Rectal smooth muscle tissue (tissue), 1 donor: ENCODE results near the gene RDH5.

Experiments used
- H3K27ac ChIP-seq: one replicate; pipeline ENCODE4 v1.7.0; 2013; ENCODE audit warnings: low read depth, low read length, inconsistent platforms
- H3K27me3 ChIP-seq: one replicate; pipeline ENCODE4 v1.7.0; 2013; ENCODE audit warnings: low read length; ENCODE audit not compliant: control insufficient read depth, insufficient read depth
- H3K36me3 ChIP-seq: one replicate; pipeline ENCODE4 v1.7.0; 2013; ENCODE audit warnings: low read length; ENCODE audit not compliant: control insufficient read depth, insufficient read depth
- H3K4me1 ChIP-seq: one replicate; pipeline ENCODE4 v1.7.0; 2013; ENCODE audit warnings: low read length; ENCODE audit not compliant: control insufficient read depth, insufficient read depth
- H3K4me3 ChIP-seq: one replicate; pipeline ENCODE4 v1.7.0; 2013; ENCODE audit warnings: low read length
- H3K9ac ChIP-seq: one replicate; pipeline ENCODE4 v1.7.0; 2013; ENCODE audit warnings: low read length

RDH5 gene

GRCh38 chr12:55687746-55688145 is 32.4 kb upstream of the RDH5 start:
- Histone ChIP-seq H3K4me1 (no peaks in the 10 kb centered on the region), H3K36me3 (peaks cover 8% of the 10 kb centered on the region)

GRCh38 chr12:55688716-55689655 is 31.2 kb upstream of the RDH5 start:
- peaks cover 11% of the 10 kb centered on the region for H3K36me3 ChIP-seq
- no peak overlapping the region for H3K9ac ChIP-seq
- H3K4me3 ChIP-seq, result no peak overlapping the region
- H3K27ac ChIP-seq, result no peak overlapping the region
- H3K4me1 ChIP-seq, result no peaks in the 10 kb centered on the region
- no peaks in the 10 kb centered on the region for H3K27me3 ChIP-seq

More at GRCh38 chr12:55687746-55688145, 32.4 kb upstream of the RDH5 start:
- Histone ChIP-seq H3K4me3 (no peak overlapping the region), H3K27me3 (no peaks in the 10 kb centered on the region), H3K27ac (no peak overlapping the region), H3K9ac (no peak overlapping the region)

DNA sequence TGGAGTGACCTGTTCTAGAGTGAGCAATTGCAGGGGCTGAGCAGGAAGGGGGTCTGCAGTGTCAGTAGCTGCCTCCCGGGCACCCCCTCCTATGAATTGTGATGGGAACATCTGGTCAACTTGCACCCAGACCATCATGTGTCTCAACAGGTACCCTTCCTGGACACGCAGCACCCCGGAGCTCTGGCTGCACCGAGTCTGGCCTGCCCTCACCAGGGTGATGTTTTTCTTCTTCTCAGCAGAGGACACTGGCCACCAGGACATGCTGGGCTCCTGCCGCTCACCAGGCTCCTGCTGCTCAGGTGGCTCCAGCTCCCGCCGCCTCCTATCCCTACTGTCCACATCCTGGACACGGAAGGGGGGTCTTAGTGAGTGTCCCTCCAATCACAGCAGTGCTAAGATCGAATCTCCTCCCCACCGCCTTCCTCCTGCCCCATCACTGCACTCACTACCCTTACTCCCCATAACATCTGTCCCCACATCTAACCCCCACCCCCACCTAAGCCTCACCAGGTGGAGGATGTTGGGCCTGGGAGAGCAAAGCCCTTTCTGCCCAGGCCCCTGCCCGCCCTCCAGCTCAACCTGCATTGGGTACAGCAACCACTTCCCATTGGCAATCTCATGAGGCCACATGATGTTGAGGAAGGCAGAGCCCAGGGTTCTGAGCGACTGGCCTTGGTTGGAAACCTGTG is 27.4 kb upstream of the RDH5 start:
- H3K9ac ChIP-seq, result no peak overlapping the region
- no peaks in the 10 kb centered on the region for H3K27me3 ChIP-seq
- H3K4me1 ChIP-seq, result no peaks in the 10 kb centered on the region
- peaks cover 15% of the 10 kb centered on the region for H3K36me3 ChIP-seq
- no peak overlapping the region for H3K4me3 ChIP-seq
- H3K27ac ChIP-seq, result no peak overlapping the region

GRCh38 chr12:55693323-55694187 is 26.6 kb upstream of the RDH5 start:
- Histone ChIP-seq H3K4me3 (no peak overlapping the region), H3K4me1 (no peaks in the 10 kb centered on the region), H3K27me3 (no peaks in the 10 kb centered on the region), H3K9ac (no peak overlapping the region), H3K36me3 (peaks cover 12% of the 10 kb centered on the region), H3K27ac (no peak overlapping the region)

DNA sequence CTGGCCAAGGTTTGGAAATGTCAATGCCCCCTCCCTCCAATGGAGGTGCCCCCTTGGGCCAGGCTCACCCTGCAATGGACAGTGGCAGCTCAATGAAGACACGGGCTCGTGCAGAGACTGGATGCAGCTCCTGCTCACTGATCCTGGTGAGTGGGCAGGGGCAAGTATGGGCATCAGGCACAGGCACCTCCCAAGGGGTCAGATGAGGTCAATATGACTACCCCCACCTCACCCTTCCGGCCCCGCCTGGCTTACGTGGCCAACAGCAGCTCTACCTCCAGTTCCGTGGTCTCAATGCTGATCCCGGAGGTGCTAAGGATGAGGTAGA is 26.0 kb upstream of the RDH5 start:
- Histone ChIP-seq H3K27ac (no peak overlapping the region), H3K4me1 (no peaks in the 10 kb centered on the region), H3K36me3 (peaks cover 12% of the 10 kb centered on the region), H3K9ac (no peak overlapping the region), H3K4me3 (no peak overlapping the region), H3K27me3 (no peaks in the 10 kb centered on the region)

DNA sequence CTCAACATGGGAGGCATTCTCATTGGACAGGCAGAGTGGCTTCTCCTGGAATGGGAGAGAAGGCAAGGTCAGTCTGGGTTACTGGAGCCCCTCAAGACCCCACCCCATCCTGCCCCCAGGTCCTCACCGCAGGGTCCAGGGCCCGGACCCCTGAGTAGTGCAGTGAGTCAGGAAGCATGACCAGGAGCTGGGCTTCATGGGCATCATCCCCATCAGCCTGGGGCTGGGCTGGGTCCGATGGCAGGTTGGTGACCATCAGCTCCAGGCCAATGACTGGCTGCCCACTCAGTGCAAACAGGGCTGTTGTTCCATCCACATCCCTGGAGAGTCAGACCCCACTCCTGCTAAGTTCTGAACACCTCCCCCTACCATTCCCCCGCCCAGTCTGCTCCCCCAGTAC is 25.5 kb upstream of the RDH5 start:
- Histone ChIP-seq H3K36me3 (peaks cover 12% of the 10 kb centered on the region), H3K27ac (no peak overlapping the region), H3K4me1 (no peaks in the 10 kb centered on the region), H3K4me3 (no peak overlapping the region), H3K27me3 (no peaks in the 10 kb centered on the region), H3K9ac (no peak overlapping the region)

DNA sequence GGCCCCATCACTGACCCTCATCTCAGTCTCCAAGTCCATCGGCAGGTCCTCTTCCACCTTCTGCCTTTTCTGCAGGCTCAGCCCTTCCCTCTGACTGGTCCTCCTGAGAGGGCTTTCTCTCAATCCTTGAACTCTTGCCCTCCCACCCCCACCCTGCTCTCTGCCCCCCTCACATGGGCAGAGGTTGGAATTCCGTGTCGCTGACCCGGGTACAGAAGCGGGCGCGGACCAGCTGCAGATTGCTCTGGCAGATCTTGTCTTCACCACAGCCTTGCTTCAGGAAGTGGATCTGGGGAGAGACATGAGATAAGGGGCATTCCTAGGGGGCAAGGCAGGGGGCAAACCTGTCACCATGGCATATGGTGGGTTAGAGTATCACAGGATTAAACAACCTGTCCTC is 24.8 kb upstream of the RDH5 start:
- H3K9ac ChIP-seq, result no peak overlapping the region
- no peak overlapping the region for H3K4me3 ChIP-seq
- H3K27me3 ChIP-seq, result no peaks in the 10 kb centered on the region
- no peaks in the 10 kb centered on the region for H3K4me1 ChIP-seq
- H3K36me3 ChIP-seq, result peaks cover 12% of the 10 kb centered on the region
- H3K27ac ChIP-seq, result no peak overlapping the region

GRCh38 chr12:55696141-55696540 is 24.1 kb upstream of the RDH5 start:
- Histone ChIP-seq H3K4me1 (peaks cover 4% of the 10 kb centered on the region), H3K36me3 (peaks cover 12% of the 10 kb centered on the region), H3K27me3 (no peaks in the 10 kb centered on the region), H3K9ac (no peak overlapping the region), H3K4me3 (no peak overlapping the region), H3K27ac (no peak overlapping the region)

DNA sequence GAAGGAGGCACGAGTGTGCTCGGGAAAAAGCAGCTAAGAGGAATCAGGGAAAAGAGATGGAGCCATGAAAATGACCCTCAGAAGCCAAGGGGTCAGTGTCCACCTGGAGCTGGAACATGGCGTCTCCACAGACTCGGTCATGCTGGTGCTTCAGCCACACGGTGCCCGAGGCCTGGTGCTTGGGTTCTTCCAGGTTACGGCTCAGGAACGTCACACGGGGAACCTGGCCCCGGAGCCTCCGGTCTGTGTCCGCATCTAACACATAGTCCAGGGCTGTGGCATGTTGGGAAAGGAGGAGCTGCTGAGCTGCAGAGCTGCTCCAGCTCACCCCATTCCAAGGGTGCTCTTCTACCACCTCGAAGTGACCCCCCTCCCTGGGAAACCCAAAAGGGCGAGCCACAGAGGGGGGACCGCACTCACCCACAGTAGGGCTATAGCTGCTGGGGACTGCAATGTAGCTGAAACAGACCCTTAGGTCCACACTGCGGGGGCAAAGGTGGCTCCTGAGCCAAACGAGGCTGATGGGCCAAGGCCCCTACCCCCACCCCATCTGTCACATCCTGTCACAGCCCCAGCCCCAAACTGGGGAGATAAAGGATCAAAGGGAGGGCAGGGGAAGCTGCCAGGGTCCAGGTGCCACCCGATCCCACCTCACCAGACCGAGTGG is 23.3 kb upstream of the RDH5 start:
- Histone ChIP-seq H3K4me3 (no peak overlapping the region), H3K36me3 (peaks cover 9% of the 10 kb centered on the region), H3K27me3 (no peaks in the 10 kb centered on the region), H3K4me1 (peaks cover 5% of the 10 kb centered on the region), H3K27ac (no peak overlapping the region), H3K9ac (no peak overlapping the region)

DNA sequence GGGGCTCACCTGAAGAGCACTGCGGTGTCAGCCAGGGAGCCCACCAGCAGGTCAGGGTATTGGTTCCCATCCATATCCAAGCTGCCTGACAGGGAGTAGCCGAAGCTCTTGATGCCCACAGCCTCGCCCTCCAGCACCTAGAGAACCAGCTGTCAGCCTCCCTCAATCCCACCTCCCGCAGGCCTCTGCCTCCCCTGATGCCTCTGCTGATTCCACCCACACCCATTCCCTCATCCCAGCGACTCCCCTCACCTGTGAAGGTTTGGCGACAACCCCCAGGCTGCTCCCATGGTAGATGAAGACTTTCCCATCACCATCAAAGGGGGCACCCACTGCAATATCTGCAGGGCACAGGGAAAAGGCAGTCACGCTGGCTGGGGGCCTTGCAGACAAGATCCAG is 22.5 kb upstream of the RDH5 start:
- Histone ChIP-seq H3K4me3 (no peak overlapping the region), H3K4me1 (peaks cover 5% of the 10 kb centered on the region), H3K36me3 (peaks cover 9% of the 10 kb centered on the region), H3K27ac (no peak overlapping the region), H3K9ac (no peak overlapping the region), H3K27me3 (no peaks in the 10 kb centered on the region)

GRCh38 chr12:55698241-55698955 is 21.8 kb upstream of the RDH5 start:
- no peaks in the 10 kb centered on the region for H3K27me3 ChIP-seq
- H3K36me3 ChIP-seq, result peaks cover 9% of the 10 kb centered on the region
- H3K9ac ChIP-seq, result no peak overlapping the region
- no peak overlapping the region for H3K4me3 ChIP-seq
- H3K27ac ChIP-seq, result no peak overlapping the region
- peaks cover 11% of the 10 kb centered on the region for H3K4me1 ChIP-seq
